Measurements from ENCODE around the gene UBAP2. TPM values are rescaled to one million over a fixed set of nuclear protein-coding genes. Genes with fewer than 3 reads are reported as not detected.
"Not testable (repeated sequence)": the region's sequence is repeated elsewhere in the genome, so short reads cannot be mapped to it uniquely, and the experiment has no call there.

The UBAP2 gene
- total RNA-seq, 4 donors from 2014 or later = 14.5 to 27.8 (median 20.5) TPM

DNA sequence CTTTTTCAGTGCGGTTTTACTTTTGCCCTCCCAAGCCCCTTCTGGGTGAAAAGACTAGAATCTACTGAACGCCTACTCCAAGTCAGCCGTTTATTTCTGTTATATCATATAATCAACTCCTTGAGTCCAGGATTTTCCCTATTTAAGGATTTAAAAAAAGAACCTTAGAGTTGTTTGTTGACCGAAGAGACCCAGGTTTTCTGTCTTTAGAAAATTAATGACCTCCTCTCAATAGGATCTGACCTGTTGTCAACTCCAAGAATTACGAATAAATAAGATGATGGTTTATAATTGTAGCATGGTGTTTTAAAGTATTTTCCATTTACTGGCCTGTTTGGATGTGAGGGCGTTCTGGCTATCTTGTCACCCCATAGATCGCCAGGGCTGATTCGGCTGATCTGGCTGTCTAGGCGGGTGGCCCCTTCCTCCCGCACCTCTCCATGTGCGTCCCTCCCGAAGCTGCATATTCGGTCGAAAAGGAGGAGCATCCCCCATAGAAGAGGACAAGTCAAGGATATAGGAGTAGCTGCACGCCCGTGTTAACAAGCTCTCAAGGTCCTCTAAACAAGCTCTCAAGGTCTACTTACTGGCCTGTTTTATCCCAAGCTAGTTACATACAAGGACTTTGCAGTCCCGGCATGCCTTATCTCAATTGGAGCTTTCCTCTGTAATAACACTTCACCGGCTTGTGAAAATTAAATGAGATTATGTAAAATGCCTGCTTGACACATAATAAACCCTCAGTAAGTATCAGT lies 1.1 kb upstream of the UBAP2 start:
- intact Hi-C loops (cut with DNase I) = no loop called here
- Histone ChIP-seq H3K27ac (peak overlapping the region; percentile 95 to 99 (median 96)), H3K9me3 (no peaks in the 10 kb centered on the region), H3K27me3 (no peaks in the 10 kb centered on the region), H3K4me1 (peaks cover 0 to 45% (median 21%) of the 10 kb centered on the region in 3 donors), H3K4me3 (peak overlapping the region; percentile 75 to 100 (median 94)), H3K36me3 (no peaks in the 10 kb centered on the region)
- WGBS, 2 donors = 40 to 42% methylated on average over 12 to 15 of the region's 18 CpGs
- no peak for DNase-seq
- no peak for TF ChIP-seq POLR2A (IDR thresholded peaks at IDR 0.05)
- TF ChIP-seq, protein P1, sequence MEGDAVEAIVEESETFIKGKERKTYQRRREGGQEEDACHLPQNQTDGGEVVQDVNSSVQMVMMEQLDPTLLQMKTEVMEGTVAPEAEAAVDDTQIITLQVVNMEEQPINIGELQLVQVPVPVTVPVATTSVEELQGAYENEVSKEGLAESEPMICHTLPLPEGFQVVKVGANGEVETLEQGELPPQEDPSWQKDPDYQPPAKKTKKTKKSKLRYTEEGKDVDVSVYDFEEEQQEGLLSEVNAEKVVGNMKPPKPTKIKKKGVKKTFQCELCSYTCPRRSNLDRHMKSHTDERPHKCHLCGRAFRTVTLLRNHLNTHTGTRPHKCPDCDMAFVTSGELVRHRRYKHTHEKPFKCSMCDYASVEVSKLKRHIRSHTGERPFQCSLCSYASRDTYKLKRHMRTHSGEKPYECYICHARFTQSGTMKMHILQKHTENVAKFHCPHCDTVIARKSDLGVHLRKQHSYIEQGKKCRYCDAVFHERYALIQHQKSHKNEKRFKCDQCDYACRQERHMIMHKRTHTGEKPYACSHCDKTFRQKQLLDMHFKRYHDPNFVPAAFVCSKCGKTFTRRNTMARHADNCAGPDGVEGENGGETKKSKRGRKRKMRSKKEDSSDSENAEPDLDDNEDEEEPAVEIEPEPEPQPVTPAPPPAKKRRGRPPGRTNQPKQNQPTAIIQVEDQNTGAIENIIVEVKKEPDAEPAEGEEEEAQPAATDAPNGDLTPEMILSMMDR (IDR thresholded peaks at IDR 0.05) = no peak

DNA sequence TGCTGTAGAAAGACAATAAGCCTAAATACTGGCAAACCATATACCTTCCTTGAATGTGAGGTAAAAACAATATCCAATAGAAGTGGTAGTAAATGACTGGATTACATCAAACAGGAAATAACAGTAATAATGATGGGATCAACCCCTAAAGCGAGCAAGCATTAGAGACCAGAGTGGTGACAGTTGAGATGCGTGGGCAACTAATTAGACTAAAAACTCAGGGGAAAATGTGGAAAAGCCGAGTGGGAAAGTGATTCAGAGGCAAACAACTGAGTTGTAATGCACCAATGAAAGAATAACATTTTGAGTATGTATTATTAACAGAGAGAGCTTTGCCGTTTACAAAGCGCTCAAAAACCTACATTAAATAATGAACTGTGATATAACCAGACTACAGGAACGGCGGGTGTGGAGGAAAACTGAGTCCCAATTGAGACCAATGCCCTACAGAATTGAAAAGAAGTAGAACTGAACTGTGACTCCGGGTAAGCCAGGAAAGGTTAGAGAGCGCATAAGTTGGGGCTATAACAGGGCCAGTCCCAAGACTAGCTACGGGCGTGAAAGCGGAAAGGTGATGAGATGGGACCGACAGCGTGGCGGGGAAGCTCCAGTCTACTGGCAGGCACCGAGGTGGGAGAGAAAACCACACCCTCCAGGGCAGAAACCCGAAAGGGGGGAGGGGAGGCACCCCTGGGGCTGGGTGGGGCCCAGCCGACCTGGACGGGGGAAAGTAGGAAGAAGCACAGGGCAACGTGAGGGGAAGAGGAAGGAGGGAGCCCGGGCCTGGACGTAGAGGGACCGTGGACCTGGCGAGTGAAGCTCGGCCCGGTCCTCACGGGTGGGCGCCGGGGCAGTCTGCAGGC lies 592 bp downstream of the UBAP2 start:
- 0 to 1% methylated on average over 27 of the region's 29 CpGs for WGBS, 2 donors
- DNase-seq = no peak
- no peaks in the 10 kb centered on the region for H3K27me3 ChIP-seq
- intact Hi-C loops (cut with DNase I) = no loop called here
- H3K9me3 ChIP-seq = no peaks in the 10 kb centered on the region
- H3K4me1 ChIP-seq = peaks cover 0 to 45% (median 21%) of the 10 kb centered on the region in 3 donors
- peaks cover 0 to 15% (median 0%) of the 10 kb centered on the region in 3 donors for H3K36me3 ChIP-seq
- H3K27ac ChIP-seq = peak overlapping the region; percentile 95 to 99 (median 96)
- H3K4me3 ChIP-seq = peak overlapping the region; percentile 75 to 100 (median 94)
- TF ChIP-seq POLR2A (IDR thresholded peaks at IDR 0.05) = no peak
- TF ChIP-seq, protein P1 (IDR thresholded peaks at IDR 0.05) = no peak

DNA sequence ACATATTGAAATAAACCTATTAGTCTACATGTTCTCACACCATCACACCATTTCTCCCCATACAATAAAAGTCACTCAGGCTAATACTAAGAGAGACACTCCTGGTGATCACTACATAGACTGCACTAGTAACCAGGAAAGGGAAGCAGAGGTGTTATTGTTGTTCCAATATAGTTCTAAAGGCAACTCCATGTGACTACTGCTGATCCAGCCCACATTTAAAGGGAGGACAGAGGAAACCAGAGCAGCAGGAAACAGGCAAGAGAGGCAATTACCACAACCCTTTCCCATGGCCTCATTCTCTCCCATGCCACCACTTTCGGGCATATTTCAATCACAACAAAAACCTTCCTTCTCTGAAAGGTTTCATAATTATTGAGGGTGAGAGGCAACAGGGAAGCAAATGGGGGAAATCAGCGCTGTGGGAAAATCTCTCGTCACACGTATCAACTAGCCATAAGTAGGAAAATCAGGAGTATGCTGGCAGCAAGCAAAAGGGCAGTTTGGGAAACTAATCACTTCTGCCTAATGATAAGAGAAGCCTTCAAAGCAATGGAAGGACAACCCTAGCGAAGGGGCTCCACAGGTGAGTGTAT lies 1.8 kb downstream of the UBAP2 start:
- TF ChIP-seq, protein P1 (IDR thresholded peaks at IDR 0.05) = no peak
- no peak for TF ChIP-seq POLR2A (IDR thresholded peaks at IDR 0.05)

DNA sequence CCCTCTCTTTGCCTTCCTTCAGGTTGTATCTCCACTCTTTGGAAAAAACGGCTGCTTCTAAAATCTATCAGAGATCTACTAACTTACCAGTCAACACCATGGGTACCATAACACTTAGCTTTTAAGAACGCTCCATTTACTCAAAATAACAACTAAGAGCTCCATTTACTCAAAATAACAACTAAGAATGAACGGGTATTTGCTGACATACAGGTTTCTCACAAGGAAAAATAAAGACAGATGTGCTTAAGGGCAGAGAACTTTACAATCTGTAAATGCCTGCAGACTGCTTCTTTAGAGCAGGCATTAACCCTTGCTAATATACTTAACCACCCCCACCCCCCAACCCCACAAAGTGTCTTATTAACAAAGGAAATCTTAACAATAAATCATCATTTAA lies 2.8 kb downstream of the UBAP2 start:
- intact Hi-C loops (cut with DNase I) = no loop called here
- no peak overlapping the region for H3K4me3 ChIP-seq
- H3K9me3 ChIP-seq = no peaks in the 10 kb centered on the region
- 50 to 51% methylated on average over 3 of the region's 3 CpGs for WGBS, 2 donors
- H3K27ac ChIP-seq = no peak overlapping the region
- no peak for TF ChIP-seq POLR2A (IDR thresholded peaks at IDR 0.05)
- TF ChIP-seq, protein P1 (IDR thresholded peaks at IDR 0.05) = no peak
- DNase-seq = no peak
- H3K4me1 ChIP-seq = peaks cover 0 to 45% (median 21%) of the 10 kb centered on the region in 3 donors
- no peaks in the 10 kb centered on the region for H3K27me3 ChIP-seq
- peaks cover 0 to 35% (median 0%) of the 10 kb centered on the region in 3 donors for H3K36me3 ChIP-seq

More for the DNA sequence above, 1.8 kb downstream of the UBAP2 start:
- Histone ChIP-seq H3K4me1 (peaks cover 0 to 45% (median 21%) of the 10 kb centered on the region in 3 donors), H3K9me3 (no peaks in the 10 kb centered on the region), H3K27me3 (no peaks in the 10 kb centered on the region), H3K27ac (peak overlapping the region; percentile 42 to 99 (median 96)), H3K4me3 (peak overlapping the region in 3 of 4 donors; percentile 88 to 100 (median 99)), H3K36me3 (peaks cover 0 to 26% (median 0%) of the 10 kb centered on the region in 3 donors)
- whole genome bisulfite sequencing, 2 donors = 43 to 55% methylated on average over 5 of the region's 5 CpGs
- intact Hi-C loops (cut with DNase I) = no loop called here
- DNase-seq = no peak

DNA sequence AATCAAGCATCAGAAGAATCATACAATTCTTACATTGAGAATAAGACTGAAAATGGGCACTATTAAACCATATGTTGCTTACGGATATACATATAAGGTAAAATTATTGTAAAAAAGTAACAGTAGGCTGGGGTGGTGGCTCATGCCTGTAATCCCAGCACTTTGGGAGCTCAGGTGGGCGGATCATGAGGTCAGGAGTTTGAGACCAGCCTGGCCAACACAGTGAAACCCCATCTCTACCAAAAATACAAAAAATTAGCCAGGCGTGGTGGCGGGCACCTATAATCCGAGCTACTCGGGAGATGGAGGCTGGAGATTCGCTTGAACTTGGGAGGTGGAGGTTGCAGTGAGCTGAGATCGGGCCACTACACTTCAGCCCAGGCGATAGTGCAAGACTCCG lies 6.6 kb downstream of the UBAP2 start:
- WGBS, 2 donors = 89 to 96% methylated on average over 8 to 10 of the region's 10 CpGs
- intact Hi-C loops (cut with DNase I); H3K4me3 ChIP-seq; H3K9me3 ChIP-seq; H3K27ac ChIP-seq; DNase-seq; H3K27me3 ChIP-seq: not testable (repeated sequence)
- Histone ChIP-seq H3K36me3 (peaks cover 0 to 46% (median 0%) of the 10 kb centered on the region in 3 donors), H3K4me1 (peaks cover 0 to 22% (median 7%) of the 10 kb centered on the region in 3 donors)

DNA sequence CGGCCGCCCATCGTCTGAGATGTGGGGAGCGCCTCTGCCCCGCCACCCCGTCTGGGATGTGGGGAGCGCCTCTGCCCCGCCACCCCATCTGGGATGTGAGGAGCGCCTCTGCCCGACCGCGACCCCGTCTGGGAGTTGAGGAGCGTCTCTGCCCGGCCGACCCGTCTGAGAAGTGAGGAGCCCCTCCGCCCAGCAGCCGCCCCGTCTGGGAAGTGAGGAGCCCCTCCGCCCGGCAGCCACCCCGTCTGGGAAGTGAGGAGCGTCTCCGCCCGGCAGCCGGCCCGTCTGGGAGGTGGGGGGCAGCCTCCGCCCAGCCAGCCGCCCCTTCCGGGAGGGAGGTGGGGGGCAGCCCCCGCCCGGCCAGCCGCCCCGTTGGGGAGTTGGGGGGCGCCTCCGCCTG lies 9.8 kb downstream of the UBAP2 start:
- no CpG with 5 or more reads among the region's 37 CpGs for WGBS, 2 donors
- H3K27ac ChIP-seq; intact Hi-C loops (cut with DNase I); H3K9me3 ChIP-seq; H3K27me3 ChIP-seq; DNase-seq; H3K4me3 ChIP-seq; H3K4me1 ChIP-seq: not testable (repeated sequence)
- peaks cover 0 to 38% (median 0%) of the 10 kb centered on the region in 3 donors for H3K36me3 ChIP-seq
